Activated CD4-positive, alpha-beta T cell treated with anti-CD3 and anti-CD28 coated beads, Interleukin-2, amount 50 U/mL, for 48 hours (primary cell): ENCODE results near the gene HCN4.

ENCODE experiments used
- DNase-seq, 2 experiments: peaks; one replicate each; pipeline ENCODE4 v3.0.0-alpha.2; 2020

Gene HCN4

GRCh38 chr15:73341886-73342600 lies 26.7 kb downstream of the HCN4 start:
- DNase-seq = no peak

GRCh38 chr15:73340502-73341192 lies 28.1 kb downstream of the HCN4 start:
- DNase-seq = no peak

- DNase-seq = no peak
Measured at GRCh38 chr15:73338606-73339374, 30.0 kb downstream of the HCN4 start.

- no peak for DNase-seq
Measured at GRCh38 chr15:73338058-73338457, 30.7 kb downstream of the HCN4 start.

- no peak for DNase-seq
Measured at GRCh38 chr15:73337187-73337586, 31.6 kb downstream of the HCN4 start.

- no peak for DNase-seq
Measured at GRCh38 chr15:73336756-73337155, 32.0 kb downstream of the HCN4 start.

- DNase-seq = no peak
Measured at GRCh38 chr15:73335471-73335870, 33.3 kb downstream of the HCN4 start.

- DNase-seq = no peak
Measured at GRCh38 chr15:73335026-73335425, 33.7 kb downstream of the HCN4 start.

- no peak for DNase-seq
Measured at GRCh38 chr15:73334086-73334485, 34.7 kb downstream of the HCN4 start.

GRCh38 chr15:73333001-73333400 lies 35.8 kb downstream of the HCN4 start:
- DNase-seq = no peak

- no peak for DNase-seq
Measured at GRCh38 chr15:73331991-73332925, 36.5 kb downstream of the HCN4 start.

- no peak for DNase-seq
Measured at GRCh38 chr15:73331501-73331900, 37.3 kb downstream of the HCN4 start.

GRCh38 chr15:73330206-73331051 lies 38.3 kb downstream of the HCN4 start:
- DNase-seq = no peak

GRCh38 chr15:73329501-73330200 lies 39.1 kb downstream of the HCN4 start:
- no peak for DNase-seq

- DNase-seq = no peak
Measured at GRCh38 chr15:73328981-73329380, 39.8 kb downstream of the HCN4 start.

GRCh38 chr15:73328149-73328820 lies 40.5 kb downstream of the HCN4 start:
- no peak for DNase-seq

- no peak for DNase-seq
Measured at GRCh38 chr15:73326157-73326556, 42.6 kb downstream of the HCN4 start.

GRCh38 chr15:73325191-73325861 lies 43.4 kb downstream of the HCN4 start:
- peak in 1 of 2 experiments; percentile 15 for DNase-seq

GRCh38 chr15:73324496-73325170 lies 44.1 kb downstream of the HCN4 start:
- DNase-seq = no peak
